AG04450 (cell line): ENCODE measurements around the gene UIMC1. TPM values are rescaled to one million over a fixed set of nuclear protein-coding genes. Genes with fewer than 3 reads are reported as not detected.

Experiments used
- CTCF ChIA-PET: fragments of 300-600, 350-600 bp; formaldehyde crosslinking; extraction: SDS; loops from one replicate; lab custom pipeline; 2022; ENCODE audit warnings: antibody characterized with exemption, inconsistent platforms; lab: Charles Lee
- POLR2A ChIA-PET: fragments of 350-600 bp; formaldehyde crosslinking; extraction: SDS; loops from one replicate; lab custom pipeline; 2021; ENCODE audit warnings: antibody characterized with exemption, inconsistent platforms; lab: Yijun Ruan, JAX
- DNase-seq: peaks from one replicate; pipeline ENCODE4 v3.0.0-alpha.2; 2011; ENCODE audit warnings: low read depth, low spot score
- H3K27ac ChIP-seq: one replicate; pipeline ENCODE4 v1.5.1; 2012; ENCODE audit warnings: low read depth, low read length, control low read depth
- H3K27me3 ChIP-seq: one replicate; pipeline ENCODE4 v1.6.0; 2012; ENCODE audit warnings: low read length; ENCODE audit not compliant: control insufficient read depth, insufficient read depth
- H3K4me3 ChIP-seq: 2 replicates; pipeline ENCODE4 v1.5.1; 2011; ENCODE audit warnings: mild to moderate bottlenecking, low read depth, low read length, control low read depth
- H3K9me3 ChIP-seq: 2 replicates; pipeline ENCODE4 v1.5.1; 2012; ENCODE audit warnings: low read length; ENCODE audit not compliant: control insufficient read depth, insufficient read depth
- CTCF ChIP-seq: IDR thresholded peaks from 2 replicates; pipeline ENCODE4 v1.5.1; 2011; ENCODE audit warnings: low read depth, low read length, control low read depth, inconsistent platforms
- polyA plus RNA-seq: library from polyadenylated mRNA; depleted of rRNA; stranded (reverse); fragments of >200 nt; gene quantifications from 2 replicates; pipeline ENCODE4 v1.2.3, GENCODE V29; 2011

Gene UIMC1
- polyA plus RNA-seq, 1 experiment = 27.8 TPM

DNA sequence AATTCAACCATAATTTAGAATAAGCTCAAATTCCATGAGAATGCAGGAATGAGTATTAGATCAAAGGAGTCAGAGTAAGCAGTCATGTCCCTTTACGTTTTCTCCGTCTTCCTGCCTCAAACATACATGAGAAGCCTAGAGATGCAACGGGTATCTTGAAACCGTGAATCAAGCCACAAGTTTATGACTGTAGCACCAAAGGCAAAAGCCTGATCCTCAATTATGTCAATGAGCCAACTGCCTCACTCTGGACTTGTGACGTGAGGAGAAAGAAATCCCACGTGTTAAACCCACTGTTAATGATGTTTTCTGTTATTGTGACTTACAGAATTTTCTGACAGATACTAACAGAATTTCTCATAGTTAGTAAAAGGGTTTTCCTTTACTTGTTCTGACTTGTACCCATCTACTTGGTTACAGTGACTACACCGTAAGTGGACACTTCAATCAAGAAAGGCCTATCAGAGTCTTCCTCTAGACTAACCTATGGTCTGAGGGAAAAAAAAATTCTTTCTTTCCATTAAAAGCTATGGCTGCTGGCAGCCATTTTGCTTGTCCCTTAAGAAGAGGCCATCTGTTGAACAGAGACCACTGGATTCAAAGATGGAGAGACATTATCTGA is 72.2 kb downstream of the UIMC1 start:
- POLR2A ChIA-PET = no interaction called here
- DNase-seq = no peak
- Histone ChIP-seq H3K9me3 (no peaks in the 10 kb centered on the region), H3K27ac (no peak overlapping the region), H3K4me3 (no peak overlapping the region), H3K27me3 (no peaks in the 10 kb centered on the region)
- no peak for TF ChIP-seq CTCF
- CTCF ChIA-PET = interaction anchor here (1.5 kb wide), 1 partner anchor 273 kb away, joined by 4 read pairs; no protein-coding TSS in a partner anchor

DNA sequence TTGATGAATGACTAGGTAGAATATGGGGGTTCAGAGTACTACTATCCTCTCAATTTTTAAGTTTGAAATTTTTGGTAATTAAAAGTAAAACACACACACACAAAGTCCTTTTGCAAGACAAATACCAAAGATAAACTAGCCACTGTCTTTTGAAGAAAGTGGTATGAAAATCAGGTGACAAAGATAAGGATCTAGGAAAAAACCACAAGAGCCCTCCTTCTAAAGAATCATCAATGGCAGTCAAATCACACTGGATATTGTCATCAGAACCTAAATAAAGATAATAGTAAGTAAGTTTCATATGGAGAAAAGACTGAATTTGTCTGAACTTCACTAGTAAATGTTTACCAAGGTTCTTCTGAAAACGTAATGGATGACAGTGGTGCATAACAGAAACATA is 76.9 kb downstream of the UIMC1 start:
- TF ChIP-seq CTCF = no peak
- Histone ChIP-seq H3K27me3 (no peaks in the 10 kb centered on the region), H3K4me3 (no peak overlapping the region), H3K9me3 (no peaks in the 10 kb centered on the region), H3K27ac (no peak overlapping the region)
- DNase-seq = no peak
- ChIA-PET POLR2A (interaction anchor here (0.8 kb wide), 1 partner anchor 11 kb away, joined by 3 read pairs; no protein-coding TSS in a partner anchor), CTCF (interaction anchor here (1.6 kb wide), 1 partner anchor 269 kb away, joined by 8 read pairs; no protein-coding TSS in a partner anchor)

DNA sequence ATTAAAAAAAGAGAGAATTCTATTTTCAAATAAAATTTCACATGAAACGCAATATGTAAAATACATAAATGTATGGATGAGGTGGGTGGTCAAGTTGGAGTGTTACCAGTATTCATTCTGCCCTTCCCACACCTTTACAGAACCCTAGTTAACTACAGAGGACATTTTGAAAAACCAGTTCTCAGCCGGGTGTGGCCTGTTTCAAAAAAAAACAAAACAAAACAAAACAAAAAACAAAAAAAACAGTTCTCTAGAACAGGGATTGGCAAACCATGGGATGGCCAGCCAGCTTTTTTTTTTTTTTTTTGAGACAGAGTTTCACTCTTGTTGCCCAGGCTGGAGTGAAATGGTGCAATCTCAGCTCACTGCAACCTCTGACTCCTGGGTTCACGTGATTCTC is 79.0 kb downstream of the UIMC1 start:
- H3K27me3 ChIP-seq = no peaks in the 10 kb centered on the region
- H3K27ac ChIP-seq = no peak overlapping the region
- CTCF ChIA-PET = interaction anchor here (1.6 kb wide), 1 partner anchor 267 kb away, joined by 7 read pairs; no protein-coding TSS in a partner anchor
- H3K9me3 ChIP-seq = no peaks in the 10 kb centered on the region
- POLR2A ChIA-PET = interaction anchor here (0.6 kb wide), 1 partner anchor 424 kb away, joined by 3 read pairs; no protein-coding TSS in a partner anchor
- no peak overlapping the region for H3K4me3 ChIP-seq
- no peak for TF ChIP-seq CTCF
- no peak for DNase-seq

DNA sequence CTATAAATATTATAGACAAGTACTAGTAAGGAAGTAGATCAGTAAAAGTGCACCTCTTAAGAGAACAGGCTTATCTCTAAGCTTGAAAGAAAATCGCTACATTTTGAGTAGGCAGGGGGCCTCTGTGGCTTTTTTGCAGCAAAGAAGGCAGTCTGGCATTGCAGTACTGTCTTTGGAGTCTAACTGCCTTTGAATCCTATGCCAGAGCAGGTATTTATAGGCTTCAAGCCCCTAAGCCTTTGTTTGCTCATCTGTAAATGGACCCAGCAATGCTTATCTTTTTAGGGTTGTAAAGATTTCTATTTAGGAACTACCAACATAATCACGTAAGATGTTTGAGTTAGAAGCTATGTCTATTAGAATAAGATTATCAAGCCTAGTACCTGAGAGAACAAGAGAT is 83.8 kb downstream of the UIMC1 start:
- H3K27me3 ChIP-seq = no peaks in the 10 kb centered on the region
- H3K4me3 ChIP-seq = no peak overlapping the region
- ChIA-PET POLR2A (interaction anchor here (0.5 kb wide), 1 partner anchor 10 kb away, joined by 4 read pairs; no protein-coding TSS in a partner anchor), CTCF (interaction anchor here (4.1 kb wide), 1 partner anchor 262 kb away, joined by 21 read pairs; no protein-coding TSS in a partner anchor)
- no peak overlapping the region for H3K27ac ChIP-seq
- DNase-seq = no peak
- no peak for TF ChIP-seq CTCF
- H3K9me3 ChIP-seq = no peaks in the 10 kb centered on the region

DNA sequence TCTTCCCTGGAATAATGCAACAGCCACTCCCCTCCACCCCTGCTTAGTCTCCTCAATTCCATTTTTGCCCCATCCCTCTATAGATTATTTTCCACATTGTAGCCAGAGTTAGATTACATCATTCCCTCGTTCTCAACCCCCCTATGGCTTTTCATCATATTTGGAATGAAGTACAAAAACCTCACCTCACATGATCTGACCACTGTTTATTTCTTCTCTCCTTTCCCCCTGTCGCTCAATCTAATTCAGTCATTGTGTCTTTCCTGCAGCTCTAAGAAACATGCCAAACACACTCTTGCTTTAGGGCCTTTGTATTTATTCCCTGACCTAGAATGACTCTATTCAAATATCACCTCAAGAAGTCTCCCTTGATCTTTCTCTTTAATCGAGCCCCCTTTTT is 84.9 kb downstream of the UIMC1 start:
- no peak for DNase-seq
- no peaks in the 10 kb centered on the region for H3K9me3 ChIP-seq
- ChIA-PET POLR2A (no interaction called here), CTCF (interaction anchor here (4.1 kb wide), 1 partner anchor 261 kb away, joined by 21 read pairs; no protein-coding TSS in a partner anchor)
- H3K27ac ChIP-seq = no peak overlapping the region
- no peaks in the 10 kb centered on the region for H3K27me3 ChIP-seq
- no peak for TF ChIP-seq CTCF
- H3K4me3 ChIP-seq = no peak overlapping the region
